NCI-H1048 (cell line): Measurements from ENCODE around the gene GLUD1.
"Not testable (repeated sequence)": the region's sequence is repeated elsewhere in the genome, so short reads cannot be mapped to it uniquely, and the experiment has no call there.

Source experiments
- DNase-seq: peaks from one replicate; lab custom pipeline; 2025; lab: John Stamatoyannopoulos, UW

Gene GLUD1

DNA sequence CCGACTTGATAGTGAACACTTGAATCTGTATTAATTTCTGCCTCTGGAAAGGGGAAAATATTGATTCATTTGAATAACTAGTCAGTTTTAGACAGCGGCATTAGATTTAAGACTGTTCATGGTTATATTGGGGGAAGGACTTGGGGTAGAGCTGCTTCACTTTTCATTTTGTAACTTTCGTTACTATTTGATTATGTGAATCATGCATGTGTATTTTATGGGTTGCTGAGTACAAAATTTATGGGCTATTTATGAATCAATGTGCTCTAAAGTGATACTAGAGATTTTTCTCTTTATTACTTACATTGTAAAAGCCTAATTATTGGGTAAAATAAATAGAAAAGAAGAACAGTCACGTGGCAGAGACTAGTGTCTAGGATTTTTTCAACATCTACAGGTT, 4.9 kb downstream of the GLUD1 start:
- no peak for DNase-seq

- no peak for DNase-seq
Observed at GRCh38 chr10:87085537-87085936, 9.1 kb downstream of the GLUD1 start.

GRCh38 chr10:87084291-87084782, 10.3 kb downstream of the GLUD1 start:
- not testable (repeated sequence) for DNase-seq

GRCh38 chr10:87083576-87084290, 10.9 kb downstream of the GLUD1 start:
- DNase-seq, result not testable (repeated sequence)

DNA sequence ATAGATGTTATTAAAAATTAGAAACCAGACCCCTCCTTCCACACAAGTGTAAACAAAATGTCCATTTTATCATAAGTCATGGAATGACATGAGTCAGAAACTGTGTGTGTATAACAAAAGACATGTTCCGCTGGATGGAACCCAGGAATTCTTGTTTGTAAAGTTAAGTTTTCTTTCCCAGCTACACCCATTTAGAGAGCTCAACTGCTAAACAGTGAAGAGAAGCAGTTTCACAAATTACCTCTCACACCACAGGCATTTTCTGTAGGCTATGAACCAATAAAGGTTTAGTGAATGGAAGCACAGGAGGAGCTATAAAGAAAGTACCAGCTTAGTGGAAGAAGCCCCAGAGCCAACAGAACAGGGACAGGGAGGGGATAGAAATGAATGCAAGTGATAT, 12.4 kb downstream of the GLUD1 start:
- DNase-seq, result not testable (repeated sequence)

DNA sequence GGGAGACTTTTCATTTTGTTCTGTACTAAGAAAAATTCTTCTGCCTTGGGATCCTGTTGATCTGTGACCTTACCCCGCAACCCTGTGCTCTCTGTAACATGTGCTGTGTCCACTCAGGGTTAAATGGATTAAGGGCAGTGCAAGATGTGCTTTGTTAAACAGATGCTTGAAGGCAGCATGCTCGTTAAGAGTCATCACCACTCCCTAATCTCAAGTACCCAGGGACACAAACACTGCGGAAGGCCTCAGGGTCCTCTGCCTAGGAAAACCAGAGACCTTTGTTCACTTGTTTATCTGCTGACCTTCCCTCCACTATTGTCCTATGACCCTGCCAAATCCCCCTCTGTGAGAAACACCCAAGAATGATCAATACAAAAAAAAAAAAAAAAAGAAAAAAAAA, 13.1 kb downstream of the GLUD1 start:
- not testable (repeated sequence) for DNase-seq

DNA sequence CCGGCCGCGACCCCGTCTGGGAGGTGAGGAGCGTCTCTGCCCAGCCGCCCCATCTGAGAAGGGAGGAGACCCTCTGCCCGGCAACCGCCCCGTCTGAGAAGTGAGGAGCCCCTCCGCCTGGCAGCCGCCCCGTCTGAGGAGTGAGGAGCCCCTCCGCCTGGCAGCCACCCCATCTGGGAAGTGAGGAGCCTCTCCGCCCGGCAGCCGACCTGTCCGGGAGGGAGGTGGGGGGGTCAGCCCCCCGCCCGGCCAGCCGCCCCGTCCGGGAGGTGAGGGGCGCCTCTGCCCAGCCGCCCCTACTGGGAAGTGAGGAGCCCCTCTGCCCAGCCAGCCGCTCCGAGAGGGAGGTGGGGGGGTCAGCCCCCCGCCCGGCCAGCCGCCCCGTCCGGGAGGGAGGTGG, 14.0 kb downstream of the GLUD1 start:
- not testable (repeated sequence) for DNase-seq

GRCh38 chr10:87079106-87079836, 15.4 kb downstream of the GLUD1 start:
- no peak for DNase-seq

DNA sequence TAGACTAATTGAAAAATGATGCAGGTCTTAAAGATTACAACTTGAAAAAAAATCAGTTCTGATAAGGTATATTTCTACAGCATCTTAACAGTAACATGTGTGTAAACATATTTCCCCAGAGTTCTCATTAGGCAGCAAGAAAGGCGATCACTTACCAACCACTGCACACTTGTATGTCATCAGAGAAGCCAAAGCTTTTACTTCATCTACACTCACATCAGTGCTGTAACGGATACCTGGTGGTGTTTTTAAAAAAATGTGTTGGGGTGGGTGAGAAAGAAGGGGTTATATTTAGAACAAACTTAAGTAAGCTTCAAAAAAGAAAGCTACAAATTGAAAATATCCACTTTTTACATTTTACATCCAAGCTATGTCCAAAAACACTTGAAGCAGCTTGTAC, 18.2 kb downstream of the GLUD1 start:
- not testable (repeated sequence) for DNase-seq

- DNase-seq, result no peak
Observed at GRCh38 chr10:87072449-87072848, 22.2 kb downstream of the GLUD1 start.

- no peak for DNase-seq
Observed at GRCh38 chr10:87068281-87068680, 26.4 kb downstream of the GLUD1 start.

DNA sequence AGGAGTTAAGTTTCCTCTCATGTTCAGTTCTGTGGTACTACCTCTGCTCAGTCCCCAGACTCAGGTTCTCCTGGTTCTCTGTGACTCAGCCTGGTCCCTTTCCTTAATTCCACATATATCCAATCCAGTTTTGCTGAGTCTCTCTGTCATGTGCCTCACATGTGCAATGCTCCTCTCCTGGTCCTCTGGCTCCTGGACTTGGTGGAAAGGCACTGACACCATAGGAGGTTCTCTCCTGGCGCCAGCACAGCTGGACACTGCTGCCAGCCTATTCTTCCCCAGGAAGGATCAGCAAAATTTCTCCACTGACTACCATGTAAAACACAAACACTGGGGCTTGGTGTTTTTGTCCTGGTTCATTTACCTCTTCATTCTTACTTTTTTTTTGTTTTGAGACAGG, 27.8 kb downstream of the GLUD1 start:
- DNase-seq, result no peak

GRCh38 chr10:87066178-87066577, 28.5 kb downstream of the GLUD1 start:
- no peak for DNase-seq

DNA sequence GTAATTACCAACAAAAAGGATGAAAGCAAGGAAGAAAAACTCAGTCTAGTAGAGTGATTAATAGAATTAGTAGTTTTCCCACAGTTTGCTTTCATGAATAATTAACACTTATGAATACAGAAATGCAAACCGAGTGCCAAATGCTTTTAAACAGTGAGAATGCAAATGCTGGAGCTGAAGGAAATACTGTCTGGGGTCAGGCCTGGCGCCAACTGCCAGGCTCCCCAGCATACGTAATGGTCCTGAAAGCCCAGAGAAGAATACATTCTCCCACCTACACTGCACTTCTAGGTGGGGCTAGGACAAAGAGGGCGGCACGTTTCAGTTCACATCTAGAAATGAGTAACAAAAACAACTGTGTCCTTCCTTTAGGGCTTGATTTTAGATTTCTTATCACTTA, 30.0 kb downstream of the GLUD1 start:
- DNase-seq, result no peak

DNA sequence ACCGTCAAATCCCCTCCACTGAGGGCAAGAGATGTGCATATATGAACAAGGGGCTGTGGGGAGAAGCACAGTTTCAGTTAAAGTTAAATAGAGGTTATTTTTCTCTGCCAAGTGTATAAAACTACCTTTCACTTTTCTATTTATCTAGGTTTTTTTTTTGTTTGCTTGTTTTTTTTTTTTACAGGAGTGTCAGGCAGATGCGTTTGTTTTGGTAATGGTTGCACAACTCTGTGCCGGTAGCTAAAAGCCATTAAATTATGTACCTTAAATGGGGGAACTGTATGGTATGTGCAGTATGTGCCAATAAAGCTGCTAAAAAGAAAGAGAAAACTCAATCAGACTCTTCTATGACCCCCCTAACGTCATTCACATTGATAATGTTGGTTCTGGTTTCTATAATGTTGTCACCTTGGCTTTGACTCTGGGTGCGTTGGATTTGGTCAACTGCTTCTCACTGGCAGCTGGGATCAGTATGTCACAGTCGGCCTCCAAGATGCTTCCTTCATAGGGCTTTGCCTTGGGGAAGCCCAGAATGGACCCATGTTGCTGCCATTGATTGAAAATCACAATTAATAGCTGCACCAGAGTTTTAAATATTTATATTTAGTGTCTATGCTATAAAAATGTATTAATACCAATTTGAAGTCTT, 34.2 kb downstream of the GLUD1 start:
- no peak for DNase-seq

GRCh38 chr10:87059401-87059800, 35.2 kb downstream of the GLUD1 start:
- DNase-seq, result no peak

- no peak for DNase-seq
Observed at GRCh38 chr10:87058171-87058570, 36.5 kb downstream of the GLUD1 start.

GRCh38 chr10:87054373-87055295, 40.0 kb downstream of the GLUD1 start:
- no peak for DNase-seq

GRCh38 chr10:87053577-87054181, 41.0 kb downstream of the GLUD1 start:
- no peak for DNase-seq

DNA sequence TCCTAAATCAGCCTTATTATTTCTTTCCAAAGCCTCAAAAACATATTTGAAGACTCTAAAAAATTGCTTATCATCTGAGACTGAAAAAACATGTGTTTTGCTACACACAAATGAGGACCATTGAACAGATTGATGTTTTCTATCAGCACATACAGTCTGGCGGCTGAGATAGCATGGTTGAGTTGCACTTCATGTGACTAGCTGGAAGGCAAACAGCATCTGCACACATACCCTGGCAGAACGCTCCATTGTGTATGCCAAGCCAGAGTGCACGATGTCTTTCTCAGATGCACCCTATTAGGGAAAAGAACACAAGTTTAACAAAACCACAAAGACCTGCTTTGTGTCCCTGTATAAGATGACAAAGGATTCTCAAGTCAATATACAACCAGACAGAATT, 41.5 kb downstream of the GLUD1 start:
- no peak for DNase-seq

GRCh38 chr10:87045434-87045938, 49.2 kb downstream of the GLUD1 start:
- DNase-seq, result no peak
